ENCODE results near the gene CLEC18A.
"Not testable (repeated sequence)": the region's sequence is repeated elsewhere in the genome, so short reads cannot be mapped to it uniquely, and the experiment has no call there.

- TF ChIP-seq, protein P1, sequence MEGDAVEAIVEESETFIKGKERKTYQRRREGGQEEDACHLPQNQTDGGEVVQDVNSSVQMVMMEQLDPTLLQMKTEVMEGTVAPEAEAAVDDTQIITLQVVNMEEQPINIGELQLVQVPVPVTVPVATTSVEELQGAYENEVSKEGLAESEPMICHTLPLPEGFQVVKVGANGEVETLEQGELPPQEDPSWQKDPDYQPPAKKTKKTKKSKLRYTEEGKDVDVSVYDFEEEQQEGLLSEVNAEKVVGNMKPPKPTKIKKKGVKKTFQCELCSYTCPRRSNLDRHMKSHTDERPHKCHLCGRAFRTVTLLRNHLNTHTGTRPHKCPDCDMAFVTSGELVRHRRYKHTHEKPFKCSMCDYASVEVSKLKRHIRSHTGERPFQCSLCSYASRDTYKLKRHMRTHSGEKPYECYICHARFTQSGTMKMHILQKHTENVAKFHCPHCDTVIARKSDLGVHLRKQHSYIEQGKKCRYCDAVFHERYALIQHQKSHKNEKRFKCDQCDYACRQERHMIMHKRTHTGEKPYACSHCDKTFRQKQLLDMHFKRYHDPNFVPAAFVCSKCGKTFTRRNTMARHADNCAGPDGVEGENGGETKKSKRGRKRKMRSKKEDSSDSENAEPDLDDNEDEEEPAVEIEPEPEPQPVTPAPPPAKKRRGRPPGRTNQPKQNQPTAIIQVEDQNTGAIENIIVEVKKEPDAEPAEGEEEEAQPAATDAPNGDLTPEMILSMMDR (IDR thresholded peaks at IDR 0.05): not testable (repeated sequence)
- TF ChIP-seq POLR2A (IDR thresholded peaks at IDR 0.05): not testable (repeated sequence)
These were observed 57.5 kb downstream of the CLEC18A start for GRCh38 chr16:70008604-70009003.
